Measurements from ENCODE around the gene TRDMT1. TPM values are rescaled to one million over a fixed set of nuclear protein-coding genes. Genes with fewer than 3 reads are reported as not detected.

The TRDMT1 gene
- total RNA-seq, 4 donors from 2014 or later = 2.7 to 9.4 (median 4.0) TPM

DNA sequence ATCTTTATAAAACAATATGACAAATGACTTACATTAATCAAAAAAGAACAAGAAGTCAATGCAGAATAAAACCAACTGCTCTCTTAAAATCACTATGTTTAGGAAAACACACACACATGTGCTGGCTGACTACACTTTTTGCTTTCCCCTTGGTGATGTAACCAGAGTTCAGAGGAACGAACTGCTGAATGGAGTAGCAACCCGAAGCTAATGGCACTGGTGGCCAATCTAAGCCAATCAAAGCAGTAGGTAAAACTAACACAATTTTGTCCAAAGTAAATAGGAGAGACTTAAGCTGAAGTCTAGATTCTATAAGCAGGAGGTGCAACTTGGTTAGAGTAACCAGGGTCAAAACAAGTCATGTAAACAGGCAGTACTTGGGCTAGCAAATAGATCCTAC is 38.6 kb downstream of the TRDMT1 start:
- 93% methylated on average over 2 of the region's 2 CpGs for WGBS
- no peaks in the 10 kb centered on the region for H3K36me3 ChIP-seq
- no peaks in the 10 kb centered on the region for H3K9me3 ChIP-seq
- DNase-seq (ENCODE audit: low spot score in 2 of 2) = no peak
- no peak overlapping the region for H3K27ac ChIP-seq
- H3K4me3 ChIP-seq = no peak overlapping the region
- no peaks in the 10 kb centered on the region for H3K4me1 ChIP-seq
- TF ChIP-seq POLR2AphosphoS5 (IDR thresholded peaks at IDR 0.05) (no peak), POLR2A (IDR thresholded peaks at IDR 0.05) (no peak), EP300 (IDR thresholded peaks at IDR 0.05) (no peak)
- TF ChIP-seq, protein P1, sequence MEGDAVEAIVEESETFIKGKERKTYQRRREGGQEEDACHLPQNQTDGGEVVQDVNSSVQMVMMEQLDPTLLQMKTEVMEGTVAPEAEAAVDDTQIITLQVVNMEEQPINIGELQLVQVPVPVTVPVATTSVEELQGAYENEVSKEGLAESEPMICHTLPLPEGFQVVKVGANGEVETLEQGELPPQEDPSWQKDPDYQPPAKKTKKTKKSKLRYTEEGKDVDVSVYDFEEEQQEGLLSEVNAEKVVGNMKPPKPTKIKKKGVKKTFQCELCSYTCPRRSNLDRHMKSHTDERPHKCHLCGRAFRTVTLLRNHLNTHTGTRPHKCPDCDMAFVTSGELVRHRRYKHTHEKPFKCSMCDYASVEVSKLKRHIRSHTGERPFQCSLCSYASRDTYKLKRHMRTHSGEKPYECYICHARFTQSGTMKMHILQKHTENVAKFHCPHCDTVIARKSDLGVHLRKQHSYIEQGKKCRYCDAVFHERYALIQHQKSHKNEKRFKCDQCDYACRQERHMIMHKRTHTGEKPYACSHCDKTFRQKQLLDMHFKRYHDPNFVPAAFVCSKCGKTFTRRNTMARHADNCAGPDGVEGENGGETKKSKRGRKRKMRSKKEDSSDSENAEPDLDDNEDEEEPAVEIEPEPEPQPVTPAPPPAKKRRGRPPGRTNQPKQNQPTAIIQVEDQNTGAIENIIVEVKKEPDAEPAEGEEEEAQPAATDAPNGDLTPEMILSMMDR (IDR thresholded peaks at IDR 0.05) = no peak
- H3K27me3 ChIP-seq = no peaks in the 10 kb centered on the region

DNA sequence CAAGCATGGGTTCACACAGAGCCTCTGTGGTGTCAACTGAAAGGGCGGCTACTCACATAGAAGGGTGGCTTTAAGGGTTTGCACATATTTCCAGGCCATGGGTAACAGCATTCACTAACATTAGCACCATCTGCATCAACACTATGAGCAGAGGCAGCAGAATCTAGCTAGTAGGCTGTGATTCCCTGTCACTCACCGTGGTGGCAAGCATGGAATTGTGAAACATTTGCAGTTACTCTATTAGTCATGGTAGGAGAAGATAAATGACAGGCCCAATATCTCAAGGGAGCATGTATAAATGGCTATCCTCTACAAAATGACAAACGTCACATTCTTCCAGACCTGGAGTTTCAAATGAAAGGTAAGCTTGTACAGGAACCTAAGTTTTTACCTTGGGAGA is 39.7 kb downstream of the TRDMT1 start:
- Histone ChIP-seq H3K4me3 (no peak overlapping the region), H3K27ac (no peak overlapping the region), H3K27me3 (no peaks in the 10 kb centered on the region), H3K9me3 (no peaks in the 10 kb centered on the region), H3K36me3 (no peaks in the 10 kb centered on the region), H3K4me1 (no peaks in the 10 kb centered on the region)
- WGBS = 62% methylated on average over 3 of the region's 3 CpGs
- TF ChIP-seq, protein P1 (IDR thresholded peaks at IDR 0.05) = no peak
- no peak for TF ChIP-seq POLR2A (IDR thresholded peaks at IDR 0.05)
- TF ChIP-seq POLR2AphosphoS5 (IDR thresholded peaks at IDR 0.05) = no peak
- TF ChIP-seq EP300 (IDR thresholded peaks at IDR 0.05) = no peak
- DNase-seq (ENCODE audit: low spot score in 2 of 2) = no peak

DNA sequence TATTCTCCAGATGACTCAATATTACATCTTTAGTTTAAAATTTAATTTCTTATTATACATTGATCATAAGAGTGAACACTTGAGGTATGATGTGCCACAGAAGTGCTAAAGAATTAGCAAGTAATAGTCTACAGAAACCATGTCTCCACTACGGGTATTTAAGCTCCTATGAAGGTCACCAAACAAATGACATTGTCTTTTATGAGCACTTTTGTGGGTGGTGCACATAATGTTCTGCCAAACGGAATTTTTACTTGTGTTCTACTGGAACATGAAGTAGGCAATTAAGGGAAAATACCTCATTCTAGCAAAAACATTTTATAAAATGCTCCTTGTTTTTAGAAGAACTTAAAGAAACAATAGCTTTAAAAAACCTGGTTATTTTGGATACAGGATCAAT is 44.4 kb downstream of the TRDMT1 start:
- Histone ChIP-seq H3K4me3 (no peak overlapping the region), H3K27ac (no peak overlapping the region), H3K36me3 (peaks cover 5% of the 10 kb centered on the region), H3K27me3 (no peaks in the 10 kb centered on the region), H3K9me3 (no peaks in the 10 kb centered on the region), H3K4me1 (no peaks in the 10 kb centered on the region)
- TF ChIP-seq EP300 (IDR thresholded peaks at IDR 0.05) (no peak), POLR2AphosphoS5 (IDR thresholded peaks at IDR 0.05) (no peak), POLR2A (IDR thresholded peaks at IDR 0.05) (no peak)
- TF ChIP-seq, protein P1 (IDR thresholded peaks at IDR 0.05) = no peak
- WGBS = 69% methylated on average over 2 of the region's 2 CpGs
- DNase-seq (ENCODE audit: low spot score in 2 of 2) = no peak

DNA sequence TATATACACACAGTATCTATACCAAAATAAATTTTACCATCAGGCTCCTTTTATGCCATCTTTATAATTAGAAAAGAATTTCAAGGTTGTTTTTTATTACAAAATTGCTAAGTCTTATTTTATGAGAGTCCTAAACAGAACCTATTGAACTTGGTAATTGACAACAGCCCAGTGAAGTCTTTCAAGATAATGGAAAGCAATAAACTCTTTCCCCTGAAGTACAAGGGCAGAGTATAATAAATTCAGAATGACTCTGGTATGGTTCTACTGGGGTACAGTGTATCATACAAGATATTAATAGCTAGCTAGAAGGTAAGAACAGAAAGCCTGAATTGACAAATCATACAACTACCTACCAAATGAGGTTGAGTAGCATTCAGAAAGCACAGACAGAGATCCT is 45.6 kb downstream of the TRDMT1 start:
- Histone ChIP-seq H3K4me3 (no peak overlapping the region), H3K27ac (no peak overlapping the region), H3K9me3 (no peaks in the 10 kb centered on the region), H3K36me3 (peaks cover 5% of the 10 kb centered on the region), H3K4me1 (no peaks in the 10 kb centered on the region), H3K27me3 (no peaks in the 10 kb centered on the region)
- DNase-seq (ENCODE audit: low spot score in 2 of 2) = no peak
- TF ChIP-seq POLR2A (IDR thresholded peaks at IDR 0.05) (no peak), EP300 (IDR thresholded peaks at IDR 0.05) (no peak), POLR2AphosphoS5 (IDR thresholded peaks at IDR 0.05) (no peak)
- TF ChIP-seq, protein P1 (IDR thresholded peaks at IDR 0.05) = no peak

DNA sequence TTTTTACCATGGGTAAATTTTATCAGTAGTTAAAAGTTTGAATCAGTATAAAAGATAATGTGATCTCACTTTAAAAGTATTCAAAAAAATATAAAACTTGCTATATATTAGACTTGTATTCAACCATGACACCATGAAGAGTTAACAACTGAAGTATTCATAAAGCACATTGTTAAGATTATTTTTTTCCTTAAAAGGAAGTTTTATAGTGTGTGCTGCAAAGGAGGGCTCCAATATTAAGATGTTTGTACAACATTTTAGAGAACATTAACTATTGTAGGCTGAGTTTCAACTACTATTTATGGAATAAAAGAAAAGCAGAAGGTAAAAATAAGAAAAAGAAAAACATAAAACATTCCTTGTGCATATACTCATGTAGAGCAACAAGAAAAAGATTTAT is 47.4 kb downstream of the TRDMT1 start:
- H3K36me3 ChIP-seq = peaks cover 5% of the 10 kb centered on the region
- no peak overlapping the region for H3K4me3 ChIP-seq
- no peaks in the 10 kb centered on the region for H3K27me3 ChIP-seq
- no peaks in the 10 kb centered on the region for H3K9me3 ChIP-seq
- H3K27ac ChIP-seq = no peak overlapping the region
- DNase-seq (ENCODE audit: low spot score in 2 of 2) = no peak
- TF ChIP-seq POLR2AphosphoS5 (IDR thresholded peaks at IDR 0.05) = no peak
- TF ChIP-seq EP300 (IDR thresholded peaks at IDR 0.05) = no peak
- TF ChIP-seq, protein P1 (IDR thresholded peaks at IDR 0.05) = no peak
- TF ChIP-seq POLR2A (IDR thresholded peaks at IDR 0.05) = no peak
- no peaks in the 10 kb centered on the region for H3K4me1 ChIP-seq

All from suprapubic skin (tissue), 4 donors.